Breast epithelium (tissue), 4 donors: ENCODE results near the gene NOP10. TPM values are rescaled to one million over a fixed set of nuclear protein-coding genes. Genes with fewer than 3 reads are reported as not detected.

ENCODE experiments used
- DNase-seq, 2 donors: peaks; one replicate each; pipeline ENCODE4 v3.0.0-alpha.2; 2019; ENCODE audit warnings: low spot score in 2 of 2
- H3K27ac ChIP-seq, 2 donors: fragments of 200-600 bp; sonication (generic) in 1 of 2; one replicate each; pipeline ENCODE4 v1.5.1; 2016 to 2019; ENCODE audit warnings: mild to moderate bottlenecking in 1 of 2
- H3K27me3 ChIP-seq, 2 donors: fragments of 200-600 bp; sonication (generic) in 1 of 2; one replicate each; pipeline versions ENCODE4 v1.5.1 to v1.6.0; 2017 to 2019; ENCODE audit warnings: control low read depth in 1 of 2, mild to moderate bottlenecking in 1 of 2
- H3K36me3 ChIP-seq: fragments of 200-600 bp; one replicate; pipeline ENCODE4 v1.5.1; 2019
- H3K4me1 ChIP-seq, 2 donors: fragments of 200-600 bp; sonication (generic); one replicate each; pipeline ENCODE4 v1.5.1; 2016 to 2019; ENCODE audit warnings: control low read depth in 1 of 2
- H3K4me3 ChIP-seq, 3 donors: fragments of 200-600 bp; sonication (generic); 1 replicate in 2 of 3; 2 replicates in 1 of 3; pipeline ENCODE4 v1.5.1; 2016 to 2019; ENCODE audit warnings: mild to moderate bottlenecking in 3 of 3, moderate library complexity in 2 of 3
- H3K9me3 ChIP-seq, 2 donors: fragments of 200-600 bp; sonication (generic) in 1 of 2; one replicate each; pipeline ENCODE4 v1.5.1; 2016 to 2019; ENCODE audit warnings: control low read depth in 1 of 2
- CTCF ChIP-seq, 3 donors: fragments of 450-650 bp; IDR thresholded peaks; one replicate each; pipeline ENCODE4 v1.5.1; 2016 to 2017; ENCODE audit warnings: antibody characterized with exemption in 3 of 3, mild to moderate bottlenecking in 3 of 3, moderate library complexity in 3 of 3
- POLR2A ChIP-seq: fragments of 450-650 bp; IDR thresholded peaks from one replicate; pipeline ENCODE4 v1.6.1; 2016; ENCODE audit warnings: antibody characterized with exemption, mild to moderate bottlenecking, moderate library complexity
- POLR2AphosphoS5 ChIP-seq, 3 donors: sonication (generic); formaldehyde crosslinking; IDR thresholded peaks; one replicate each; pipeline ENCODE4 v1.6.1; 2017; ENCODE audit warnings: antibody characterized with exemption in 3 of 3
- intact Hi-C: fragments of 100-400 bp; cut with DNase I; formaldehyde crosslinking; loops from one replicate; pipeline ENCODE4 v1.15.1; 2023; ENCODE audit warnings: low total_unique reads
- total RNA-seq, 3 donors: library from RNA; depleted of rRNA; stranded (reverse); fragments of >200 nt; gene quantifications; one replicate each; pipeline ENCODE4 v1.1.0, GENCODE V29; 2016

NOP10 gene
- total RNA-seq, 3 donors from 2014 or later = 108 to 135 (median 130) TPM

GRCh38 chr15:34304613-34305012, 38.3 kb downstream of the NOP10 start:
- no peak for DNase-seq
- H3K27me3 ChIP-seq = no peaks in the 10 kb centered on the region
- no peak for TF ChIP-seq POLR2A
- H3K9me3 ChIP-seq = no peaks in the 10 kb centered on the region
- intact Hi-C loops = no loop called here
- no peak overlapping the region for H3K27ac ChIP-seq
- H3K4me3 ChIP-seq = no peak overlapping the region
- no peaks in the 10 kb centered on the region for H3K4me1 ChIP-seq
- no peaks in the 10 kb centered on the region for H3K36me3 ChIP-seq

GRCh38 chr15:34301058-34301457, 41.9 kb downstream of the NOP10 start:
- Histone ChIP-seq H3K9me3 (no peaks in the 10 kb centered on the region), H3K4me3 (no peak overlapping the region), H3K27me3 (no peaks in the 10 kb centered on the region), H3K4me1 (no peaks in the 10 kb centered on the region), H3K27ac (no peak overlapping the region), H3K36me3 (no peaks in the 10 kb centered on the region)
- intact Hi-C loops = no loop called here
- DNase-seq = no peak
- TF ChIP-seq CTCF (IDR thresholded peaks at IDR 0.05) (no peak), POLR2A (no peak), POLR2AphosphoS5 (IDR thresholded peaks at IDR 0.05) (no peak)

GRCh38 chr15:34297059-34297458, 45.9 kb downstream of the NOP10 start:
- TF ChIP-seq CTCF (IDR thresholded peaks at IDR 0.05) (no peak), POLR2AphosphoS5 (IDR thresholded peaks at IDR 0.05) (no peak), POLR2A (no peak)
- no peaks in the 10 kb centered on the region for H3K4me1 ChIP-seq
- no peak for DNase-seq
- no peaks in the 10 kb centered on the region for H3K9me3 ChIP-seq
- no peak overlapping the region for H3K27ac ChIP-seq
- H3K36me3 ChIP-seq = no peaks in the 10 kb centered on the region
- no peak overlapping the region for H3K4me3 ChIP-seq
- H3K27me3 ChIP-seq = no peaks in the 10 kb centered on the region
- intact Hi-C loops = no loop called here

- H3K36me3 ChIP-seq = no peaks in the 10 kb centered on the region
- H3K4me3 ChIP-seq = no peak overlapping the region
- no peaks in the 10 kb centered on the region for H3K4me1 ChIP-seq
- H3K9me3 ChIP-seq = no peaks in the 10 kb centered on the region
- intact Hi-C loops = no loop called here
- H3K27me3 ChIP-seq = no peaks in the 10 kb centered on the region
- TF ChIP-seq POLR2AphosphoS5 (IDR thresholded peaks at IDR 0.05) = no peak
- TF ChIP-seq POLR2A = no peak
- no peak for TF ChIP-seq CTCF (IDR thresholded peaks at IDR 0.05)
- H3K27ac ChIP-seq = no peak overlapping the region
- DNase-seq = no peak
Observed at GRCh38 chr15:34292621-34293020, 50.3 kb downstream of the NOP10 start.

Other genes starting within 250 kb of the NOP10 start
- gene EMC7, start 241.3 kb downstream of the NOP10 start, total RNA-seq = 10 to 100 TPM; 35.0 to 47.5 (median 44.6) TPM
- 1 to 10 TPM in 2 of 3 donors, under 1 TPM in 1; 0.64 to 1.6 (median 1.3) TPM for gene PGBD4, start 241.1 kb downstream of the NOP10 start, total RNA-seq
- gene KATNBL1, start 133.0 kb downstream of the NOP10 start, total RNA-seq = 10 to 100 TPM; 43.7 to 67.6 (median 61.0) TPM
- gene EMC4, start 118.1 kb downstream of the NOP10 start, total RNA-seq = 100 to 1,000 TPM; 121 to 157 (median 123) TPM
- gene SLC12A6, start 5.4 kb downstream of the NOP10 start, total RNA-seq = 10 to 100 TPM; 22.3 to 28.8 (median 25.8) TPM
- gene NUTM1, start 179 bp upstream of the NOP10 start, total RNA-seq = not detected
- 10 to 100 TPM; 10.7 to 16.4 (median 13.8) TPM for gene LPCAT4, start 24.1 kb upstream of the NOP10 start, total RNA-seq
- 10 to 100 TPM; 33.0 to 77.7 (median 73.4) TPM for gene GOLGA8A, start 94.7 kb upstream of the NOP10 start, total RNA-seq
- 100 to 1,000 TPM in 2 of 3 donors, 10 to 100 TPM in 1; 94.4 to 180 (median 131) TPM for gene GOLGA8B, start 240.5 kb upstream of the NOP10 start, total RNA-seq